ENCODE measurements around the gene TMEM178B.
"Not testable (repeated sequence)": the region's sequence is repeated elsewhere in the genome, so short reads cannot be mapped to it uniquely, and the experiment has no call there.

Gene TMEM178B

GRCh38 chr7:141116661-141117060 is 42.8 kb downstream of the TMEM178B start:
- H3K4me1 ChIP-seq (ENCODE audit: control insufficient read depth, insufficient read depth, low read length, unreplicated experiment); H3K79me2 ChIP-seq (ENCODE audit: control insufficient read depth, insufficient read depth, low read length, unreplicated experiment); H2AFZ ChIP-seq (ENCODE audit: low read length, unreplicated experiment); H3K27me3 ChIP-seq (ENCODE audit: insufficient read depth, low read length); H3K4me3 ChIP-seq (ENCODE audit: low read depth, low read length); H3K36me3 ChIP-seq (ENCODE audit: insufficient read depth, low read length); H3K27ac ChIP-seq (ENCODE audit: low read depth, low read length): not testable (repeated sequence)

GRCh38 chr7:141118767-141119166 is 44.9 kb downstream of the TMEM178B start:
- H2AFZ ChIP-seq (ENCODE audit: low read length, unreplicated experiment) = no peak overlapping the region
- no peaks in the 10 kb centered on the region for H3K4me1 ChIP-seq (ENCODE audit: control insufficient read depth, insufficient read depth, low read length, unreplicated experiment)
- no peaks in the 10 kb centered on the region for H3K79me2 ChIP-seq (ENCODE audit: control insufficient read depth, insufficient read depth, low read length, unreplicated experiment)

GRCh38 chr7:141119187-141119586 is 45.3 kb downstream of the TMEM178B start:
- H2AFZ ChIP-seq (ENCODE audit: low read length, unreplicated experiment) = no peak overlapping the region
- no peaks in the 10 kb centered on the region for H3K79me2 ChIP-seq (ENCODE audit: control insufficient read depth, insufficient read depth, low read length, unreplicated experiment)
- no peak overlapping the region for H3K27ac ChIP-seq (ENCODE audit: low read depth, low read length)
- no peak overlapping the region for H3K4me3 ChIP-seq (ENCODE audit: low read depth, low read length)
- H3K27me3 ChIP-seq (ENCODE audit: insufficient read depth, low read length) = no peaks in the 10 kb centered on the region
- no peaks in the 10 kb centered on the region for H3K36me3 ChIP-seq (ENCODE audit: insufficient read depth, low read length)
- H3K4me1 ChIP-seq (ENCODE audit: control insufficient read depth, insufficient read depth, low read length, unreplicated experiment) = no peaks in the 10 kb centered on the region

More at GRCh38 chr7:141118767-141119166, 44.9 kb downstream of the TMEM178B start:
- Histone ChIP-seq H3K36me3 (ENCODE audit: insufficient read depth, low read length) (no peaks in the 10 kb centered on the region), H3K27ac (ENCODE audit: low read depth, low read length) (no peak overlapping the region), H3K27me3 (ENCODE audit: insufficient read depth, low read length) (no peaks in the 10 kb centered on the region), H3K4me3 (ENCODE audit: low read depth, low read length) (no peak overlapping the region)

GRCh38 chr7:141122736-141123135 is 48.9 kb downstream of the TMEM178B start:
- no peaks in the 10 kb centered on the region for H3K27me3 ChIP-seq (ENCODE audit: insufficient read depth, low read length)
- no peaks in the 10 kb centered on the region for H3K79me2 ChIP-seq (ENCODE audit: control insufficient read depth, insufficient read depth, low read length, unreplicated experiment)
- no peak overlapping the region for H2AFZ ChIP-seq (ENCODE audit: low read length, unreplicated experiment)
- H3K27ac ChIP-seq (ENCODE audit: low read depth, low read length) = no peak overlapping the region
- no peak overlapping the region for H3K4me3 ChIP-seq (ENCODE audit: low read depth, low read length)
- H3K4me1 ChIP-seq (ENCODE audit: control insufficient read depth, insufficient read depth, low read length, unreplicated experiment) = no peaks in the 10 kb centered on the region
- H3K36me3 ChIP-seq (ENCODE audit: insufficient read depth, low read length) = no peaks in the 10 kb centered on the region

- Histone ChIP-seq H3K79me2 (ENCODE audit: control insufficient read depth, insufficient read depth, low read length, unreplicated experiment) (no peaks in the 10 kb centered on the region), H3K27ac (ENCODE audit: low read depth, low read length) (no peak overlapping the region), H3K27me3 (ENCODE audit: insufficient read depth, low read length) (no peaks in the 10 kb centered on the region), H2AFZ (ENCODE audit: low read length, unreplicated experiment) (no peak overlapping the region), H3K36me3 (ENCODE audit: insufficient read depth, low read length) (no peaks in the 10 kb centered on the region), H3K4me3 (ENCODE audit: low read depth, low read length) (no peak overlapping the region), H3K4me1 (ENCODE audit: control insufficient read depth, insufficient read depth, low read length, unreplicated experiment) (no peaks in the 10 kb centered on the region)
Observed at GRCh38 chr7:141123522-141123921, 49.7 kb downstream of the TMEM178B start.

GRCh38 chr7:141126107-141126506 is 52.2 kb downstream of the TMEM178B start:
- H3K27ac ChIP-seq (ENCODE audit: low read depth, low read length) = no peak overlapping the region
- no peak overlapping the region for H2AFZ ChIP-seq (ENCODE audit: low read length, unreplicated experiment)
- no peaks in the 10 kb centered on the region for H3K4me1 ChIP-seq (ENCODE audit: control insufficient read depth, insufficient read depth, low read length, unreplicated experiment)
- no peaks in the 10 kb centered on the region for H3K79me2 ChIP-seq (ENCODE audit: control insufficient read depth, insufficient read depth, low read length, unreplicated experiment)
- no peaks in the 10 kb centered on the region for H3K27me3 ChIP-seq (ENCODE audit: insufficient read depth, low read length)
- no peaks in the 10 kb centered on the region for H3K36me3 ChIP-seq (ENCODE audit: insufficient read depth, low read length)
- no peak overlapping the region for H3K4me3 ChIP-seq (ENCODE audit: low read depth, low read length)

- Histone ChIP-seq H3K4me3 (ENCODE audit: low read depth, low read length) (no peak overlapping the region), H3K4me1 (ENCODE audit: control insufficient read depth, insufficient read depth, low read length, unreplicated experiment) (no peaks in the 10 kb centered on the region), H3K27ac (ENCODE audit: low read depth, low read length) (no peak overlapping the region), H2AFZ (ENCODE audit: low read length, unreplicated experiment) (no peak overlapping the region), H3K36me3 (ENCODE audit: insufficient read depth, low read length) (no peaks in the 10 kb centered on the region), H3K79me2 (ENCODE audit: control insufficient read depth, insufficient read depth, low read length, unreplicated experiment) (no peaks in the 10 kb centered on the region), H3K27me3 (ENCODE audit: insufficient read depth, low read length) (no peaks in the 10 kb centered on the region)
Observed at GRCh38 chr7:141128506-141128905, 54.6 kb downstream of the TMEM178B start.

- no peak overlapping the region for H3K4me3 ChIP-seq (ENCODE audit: low read depth, low read length)
- no peaks in the 10 kb centered on the region for H3K27me3 ChIP-seq (ENCODE audit: insufficient read depth, low read length)
- no peak overlapping the region for H2AFZ ChIP-seq (ENCODE audit: low read length, unreplicated experiment)
- no peaks in the 10 kb centered on the region for H3K36me3 ChIP-seq (ENCODE audit: insufficient read depth, low read length)
- H3K27ac ChIP-seq (ENCODE audit: low read depth, low read length) = no peak overlapping the region
- no peaks in the 10 kb centered on the region for H3K79me2 ChIP-seq (ENCODE audit: control insufficient read depth, insufficient read depth, low read length, unreplicated experiment)
- no peaks in the 10 kb centered on the region for H3K4me1 ChIP-seq (ENCODE audit: control insufficient read depth, insufficient read depth, low read length, unreplicated experiment)
Observed at GRCh38 chr7:141128931-141129330, 55.1 kb downstream of the TMEM178B start.

GRCh38 chr7:141132671-141133070 is 58.8 kb downstream of the TMEM178B start:
- Histone ChIP-seq H3K36me3 (ENCODE audit: insufficient read depth, low read length) (no peaks in the 10 kb centered on the region), H3K79me2 (ENCODE audit: control insufficient read depth, insufficient read depth, low read length, unreplicated experiment) (no peaks in the 10 kb centered on the region), H3K27me3 (ENCODE audit: insufficient read depth, low read length) (no peaks in the 10 kb centered on the region), H3K4me1 (ENCODE audit: control insufficient read depth, insufficient read depth, low read length, unreplicated experiment) (no peaks in the 10 kb centered on the region), H3K4me3 (ENCODE audit: low read depth, low read length) (no peak overlapping the region), H3K27ac (ENCODE audit: low read depth, low read length) (no peak overlapping the region), H2AFZ (ENCODE audit: low read length, unreplicated experiment) (no peak overlapping the region)

- Histone ChIP-seq H3K27ac (ENCODE audit: low read depth, low read length) (no peak overlapping the region), H2AFZ (ENCODE audit: low read length, unreplicated experiment) (no peak overlapping the region), H3K4me1 (ENCODE audit: control insufficient read depth, insufficient read depth, low read length, unreplicated experiment) (no peaks in the 10 kb centered on the region), H3K27me3 (ENCODE audit: insufficient read depth, low read length) (no peaks in the 10 kb centered on the region), H3K4me3 (ENCODE audit: low read depth, low read length) (no peak overlapping the region), H3K36me3 (ENCODE audit: insufficient read depth, low read length) (no peaks in the 10 kb centered on the region), H3K79me2 (ENCODE audit: control insufficient read depth, insufficient read depth, low read length, unreplicated experiment) (no peaks in the 10 kb centered on the region)
Observed at GRCh38 chr7:141133646-141134045, 59.8 kb downstream of the TMEM178B start.

GRCh38 chr7:141142058-141142457 is 68.2 kb downstream of the TMEM178B start:
- Histone ChIP-seq H3K79me2 (ENCODE audit: control insufficient read depth, insufficient read depth, low read length, unreplicated experiment) (no peaks in the 10 kb centered on the region), H3K27ac (ENCODE audit: low read depth, low read length) (no peak overlapping the region), H3K4me3 (ENCODE audit: low read depth, low read length) (no peak overlapping the region), H3K4me1 (ENCODE audit: control insufficient read depth, insufficient read depth, low read length, unreplicated experiment) (no peaks in the 10 kb centered on the region), H3K27me3 (ENCODE audit: insufficient read depth, low read length) (no peaks in the 10 kb centered on the region), H3K36me3 (ENCODE audit: insufficient read depth, low read length) (no peaks in the 10 kb centered on the region), H2AFZ (ENCODE audit: low read length, unreplicated experiment) (no peak overlapping the region)

All from ACC112 (cell line).